Measurements from ENCODE around the gene MRAP.

The MRAP gene

DNA sequence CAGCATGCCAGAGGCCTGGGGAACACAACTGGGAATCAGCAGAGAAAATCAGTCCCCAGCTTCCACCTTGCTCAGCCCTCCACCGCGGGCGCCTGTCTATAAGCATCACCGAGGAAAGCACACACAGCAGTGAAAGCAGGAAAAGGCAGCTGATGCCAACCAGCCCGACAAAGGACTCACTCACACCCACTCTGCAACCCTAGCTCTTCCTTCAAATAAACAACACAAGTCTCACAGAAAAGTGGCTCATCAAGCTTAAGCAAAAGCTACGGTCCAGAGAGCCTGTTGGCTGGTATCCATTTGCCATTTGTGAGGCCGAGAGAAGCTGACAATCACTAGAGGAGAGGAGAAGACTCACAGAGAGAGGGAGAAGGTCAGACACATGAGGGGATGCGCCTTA lies 27.1 kb downstream of the MRAP start:
- no peak for DNase-seq

DNA sequence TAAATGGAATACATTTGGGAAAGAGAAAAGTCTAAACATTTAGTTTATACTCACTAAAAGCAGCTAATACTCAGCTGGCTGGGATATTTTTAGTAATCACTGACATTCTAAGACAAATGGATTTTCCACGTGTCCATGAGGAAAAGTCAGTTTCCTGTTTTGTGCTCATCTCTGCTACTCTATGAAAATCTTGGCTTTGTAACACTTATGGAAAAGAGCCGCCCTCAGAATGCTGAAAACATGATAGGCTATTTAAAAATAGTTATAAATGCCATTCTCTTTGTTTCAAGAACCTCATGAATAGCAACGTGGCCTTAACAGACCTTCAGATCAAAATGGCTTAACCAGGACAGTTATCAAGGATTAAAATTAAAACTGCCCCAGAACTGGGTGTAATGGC lies 29.9 kb downstream of the MRAP start:
- no peak for DNase-seq

DNA sequence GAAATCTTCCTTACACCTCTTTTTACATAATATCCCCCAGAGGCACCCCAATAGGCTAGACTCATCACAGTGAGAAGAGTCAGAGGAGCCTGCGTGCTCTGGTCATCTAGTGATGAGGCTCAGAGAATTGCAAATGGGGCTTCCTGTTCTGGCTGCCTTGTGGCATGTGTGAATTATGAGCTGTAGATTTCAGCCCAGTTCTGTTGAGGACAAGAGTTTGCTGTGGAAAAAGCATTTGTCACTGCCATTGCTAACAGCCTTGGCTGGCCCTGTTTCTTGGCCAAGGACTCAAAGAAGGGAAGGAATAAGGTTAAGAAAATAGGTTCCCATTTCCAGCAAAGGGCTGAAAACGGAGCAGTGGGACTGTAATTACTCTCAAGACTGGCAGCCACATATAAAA lies 30.7 kb downstream of the MRAP start:
- no peak for DNase-seq

DNA sequence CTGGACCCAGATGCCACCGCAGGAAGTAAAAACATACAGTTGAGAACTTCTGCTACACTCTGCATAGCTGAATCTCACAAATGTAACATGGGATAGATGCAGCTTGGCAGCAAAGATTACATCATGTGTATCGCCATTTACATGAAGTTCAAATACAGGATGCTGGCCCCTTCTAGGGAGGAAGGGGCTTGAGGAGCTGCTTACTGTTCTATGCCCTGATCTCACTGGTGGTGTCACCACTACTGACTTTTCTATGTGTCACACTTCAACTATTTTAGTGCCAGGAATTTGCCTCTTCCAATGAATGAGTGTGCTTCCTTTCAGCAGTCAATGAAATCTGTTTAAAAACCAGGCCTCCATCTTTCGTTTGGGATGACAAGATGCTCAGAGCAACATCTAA lies 31.1 kb downstream of the MRAP start:
- DNase-seq: no peak

DNA sequence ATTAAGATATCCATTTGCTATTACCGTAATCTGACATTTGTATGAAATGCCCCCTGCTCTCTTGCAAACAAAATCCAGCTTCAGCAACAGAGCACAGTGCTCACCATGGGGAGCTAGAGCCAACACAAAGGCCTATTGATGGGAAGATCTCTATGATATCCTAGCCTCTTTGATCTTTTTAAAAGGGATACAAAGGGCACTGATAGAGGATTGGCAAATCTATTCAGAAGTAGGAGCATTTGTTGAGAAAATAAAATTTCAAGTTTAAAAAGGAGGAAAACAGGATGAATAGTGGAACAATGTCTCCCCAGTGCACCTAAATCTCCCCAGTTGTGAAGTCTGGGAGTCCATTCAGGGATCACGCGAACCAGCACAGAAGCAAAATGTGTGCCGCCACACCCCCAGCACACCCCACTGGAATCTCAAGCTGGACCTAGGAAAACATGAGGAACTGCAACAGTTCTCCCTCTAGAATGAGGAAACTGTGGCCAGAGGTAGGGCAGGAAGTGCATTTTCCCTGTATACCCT lies 32.2 kb downstream of the MRAP start:
- DNase-seq: no peak

DNA sequence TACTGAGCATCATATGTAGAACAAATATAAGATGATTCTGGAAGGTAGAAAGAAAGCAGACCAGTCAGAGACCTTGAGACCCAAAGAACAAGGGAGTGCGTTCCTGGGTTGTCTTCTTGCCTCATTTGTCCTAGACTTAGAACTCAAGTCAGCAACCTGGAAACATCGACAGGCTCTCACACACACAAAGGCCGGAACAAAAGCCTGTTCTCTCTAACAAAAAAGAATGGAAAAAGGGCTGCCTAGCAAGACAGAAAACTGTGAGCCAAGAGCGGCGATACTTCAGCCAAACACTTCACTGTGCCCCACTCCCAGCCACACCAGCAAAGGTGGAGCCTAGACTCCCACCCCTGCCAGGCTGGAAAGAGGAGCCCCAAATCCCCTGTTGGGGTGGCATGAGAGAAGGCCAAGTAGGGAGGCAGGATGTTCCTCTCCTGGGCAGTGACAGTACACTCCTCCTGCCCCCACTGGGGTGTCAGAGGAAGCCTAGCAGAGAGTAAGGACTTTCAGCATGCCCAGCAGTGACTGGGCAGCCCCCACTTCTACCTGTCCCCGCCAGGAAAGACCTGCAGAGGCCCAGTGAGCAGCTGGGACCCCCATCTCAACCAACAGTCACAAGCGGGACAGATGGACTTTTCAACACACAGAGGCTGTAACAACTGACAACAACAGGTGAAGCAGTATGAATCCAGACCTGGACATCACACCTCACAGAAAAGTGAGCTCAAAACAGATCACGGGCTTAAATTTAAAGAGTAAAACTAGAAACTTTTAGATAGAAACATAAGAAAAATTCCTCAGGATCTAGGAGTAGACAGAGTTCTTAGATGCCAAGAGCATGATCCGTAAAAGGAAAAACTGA lies 33.0 kb downstream of the MRAP start:
- no peak for DNase-seq

DNA sequence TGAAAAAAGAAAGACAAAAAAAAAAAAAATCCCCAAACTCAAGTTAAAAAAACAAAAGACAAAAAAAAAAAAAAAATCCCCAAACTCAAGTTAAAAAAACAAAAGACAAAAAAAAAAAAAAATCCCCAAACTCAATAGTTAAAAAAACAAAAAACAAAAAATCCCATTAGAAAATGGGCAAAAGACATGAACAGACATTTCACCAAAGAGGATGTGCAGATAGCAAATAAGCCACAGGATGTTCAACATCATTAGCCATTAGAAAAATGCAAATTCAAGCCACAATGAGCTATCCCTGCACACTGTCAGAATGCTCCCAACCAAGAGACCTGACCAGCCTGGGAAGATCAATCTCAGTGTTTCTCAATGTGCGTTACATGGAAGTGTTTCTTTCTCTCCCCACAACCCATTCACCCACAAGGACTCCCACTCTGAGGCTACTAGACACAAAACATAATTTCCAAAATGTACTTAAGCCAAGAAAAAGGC lies 33.9 kb downstream of the MRAP start:
- DNase-seq: no peak

DNA sequence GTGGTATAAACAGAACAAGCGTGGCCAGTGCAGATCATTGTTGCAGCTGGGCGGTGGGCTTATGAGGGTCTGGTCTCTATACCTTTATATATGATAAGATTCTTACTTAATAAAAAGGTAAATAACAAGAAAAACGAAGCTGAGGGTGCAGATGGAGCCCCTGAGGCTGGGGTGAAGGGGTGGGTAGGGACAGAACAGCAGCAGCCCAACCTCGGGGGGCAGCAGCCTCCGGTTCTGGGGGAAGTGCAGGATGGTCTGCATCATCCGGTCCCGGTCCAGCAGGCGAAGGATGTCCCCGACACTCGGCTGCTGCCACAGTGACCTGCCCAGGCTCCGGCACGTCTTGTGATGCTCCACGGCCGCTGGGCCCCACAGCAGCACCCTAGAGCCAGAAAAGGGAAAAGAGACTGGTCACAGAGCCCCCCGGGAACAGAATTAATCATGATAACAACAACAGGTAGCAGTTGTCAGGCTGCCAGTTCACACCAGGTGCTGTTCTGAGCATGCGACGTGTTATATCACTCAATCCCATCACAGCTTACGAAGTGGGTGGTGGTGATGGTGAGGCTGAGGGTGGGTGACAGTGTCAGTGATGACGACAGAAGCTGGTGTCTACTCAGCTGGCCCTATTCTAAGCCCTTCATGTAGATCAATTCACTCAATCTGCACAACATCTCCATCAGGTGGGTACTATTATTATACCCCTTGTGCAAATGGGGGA lies 35.5 kb downstream of the MRAP start:
- DNase-seq: no peak

DNA sequence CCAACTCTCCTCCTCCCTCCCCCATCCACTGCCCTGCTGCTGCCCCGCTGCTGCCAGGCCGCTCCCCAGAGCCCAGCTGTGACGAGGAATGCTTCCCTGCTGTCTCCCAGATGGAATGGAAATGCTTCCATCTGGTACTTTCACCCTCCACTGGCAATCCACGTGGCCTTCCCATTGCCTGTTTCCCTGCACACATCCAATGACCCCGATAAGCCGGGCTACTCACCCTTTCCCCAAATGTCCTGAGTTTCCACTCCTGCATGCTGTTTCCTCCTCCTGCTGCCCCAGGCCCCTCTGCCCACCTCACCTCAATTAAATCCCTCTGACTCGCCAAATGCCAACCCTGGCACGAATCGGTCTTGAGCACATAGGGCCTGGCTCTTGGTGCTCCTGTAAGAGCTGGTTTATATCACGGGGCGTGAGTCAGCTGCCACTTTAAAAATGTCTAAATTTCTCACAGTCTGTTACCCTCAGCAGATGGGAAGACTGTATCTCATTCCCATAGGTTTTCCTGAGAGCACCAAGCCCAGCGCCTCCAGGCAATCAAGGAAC lies 36.4 kb downstream of the MRAP start:
- no peak for DNase-seq

DNA sequence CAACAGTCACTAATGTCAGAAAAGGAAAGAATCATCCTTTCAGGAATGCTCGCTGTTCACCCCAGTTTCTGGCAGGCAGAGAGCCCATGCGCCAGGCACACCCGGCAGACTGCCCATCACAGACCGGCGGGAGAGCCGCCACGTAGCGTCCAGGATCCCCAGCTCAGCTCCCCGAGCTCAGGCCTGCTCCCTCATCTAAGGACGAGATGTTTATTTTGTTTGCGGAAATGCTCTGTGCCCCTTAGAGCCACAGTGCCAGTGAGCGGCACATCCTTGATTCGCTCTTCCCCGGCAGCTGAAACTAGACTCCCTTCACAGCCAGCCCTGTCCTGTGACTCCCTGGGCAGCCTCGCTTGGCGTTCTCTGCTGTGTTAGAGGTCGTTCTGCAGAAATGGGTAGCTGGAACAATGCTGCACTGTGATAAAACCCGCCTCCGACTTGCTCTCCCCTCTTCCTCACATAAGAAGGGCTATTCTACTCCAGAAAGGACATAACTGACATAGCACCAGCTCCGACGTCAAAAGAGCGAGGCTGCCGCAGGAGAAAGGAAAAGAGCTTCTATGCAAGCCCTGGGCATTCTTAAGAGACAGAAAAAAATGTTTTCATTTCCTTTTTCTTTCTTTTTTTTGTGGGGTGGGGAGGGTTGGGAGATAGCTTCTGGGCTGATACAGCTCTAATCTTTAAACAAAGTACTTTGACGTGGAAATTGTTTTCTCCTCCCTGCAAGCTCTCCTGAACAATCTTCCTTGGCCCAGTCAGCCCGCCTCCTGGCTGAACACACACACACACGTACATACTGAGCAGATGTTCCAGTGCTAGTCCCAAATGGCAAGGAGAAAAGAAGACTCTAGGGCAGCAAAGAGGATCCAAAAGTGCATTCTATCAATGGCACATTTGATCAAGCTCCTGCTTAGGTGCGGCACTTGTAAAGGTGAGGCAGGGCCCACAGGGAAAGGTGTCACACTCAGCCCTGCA lies 37.2 kb downstream of the MRAP start:
- DNase-seq: no peak

DNA sequence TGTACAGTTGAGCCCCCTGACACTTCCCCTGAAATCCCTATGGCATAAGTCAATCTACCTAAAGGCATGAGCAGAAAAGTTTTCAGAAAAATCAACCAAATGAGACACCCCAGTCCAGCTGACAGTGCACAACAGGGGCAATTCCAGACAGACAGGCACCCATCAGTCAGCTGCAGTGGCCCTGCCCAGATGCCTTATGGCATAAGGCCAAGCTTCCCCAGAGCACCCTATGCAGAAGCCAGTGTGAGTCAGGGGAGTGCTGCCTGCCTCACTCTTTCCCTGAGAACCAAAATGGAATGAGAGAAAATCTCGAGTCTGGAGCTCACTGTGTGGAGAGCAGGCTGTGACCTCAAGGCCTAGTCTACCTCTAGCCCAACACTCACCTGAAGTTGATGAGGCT lies 38.1 kb downstream of the MRAP start:
- no peak for DNase-seq

DNA sequence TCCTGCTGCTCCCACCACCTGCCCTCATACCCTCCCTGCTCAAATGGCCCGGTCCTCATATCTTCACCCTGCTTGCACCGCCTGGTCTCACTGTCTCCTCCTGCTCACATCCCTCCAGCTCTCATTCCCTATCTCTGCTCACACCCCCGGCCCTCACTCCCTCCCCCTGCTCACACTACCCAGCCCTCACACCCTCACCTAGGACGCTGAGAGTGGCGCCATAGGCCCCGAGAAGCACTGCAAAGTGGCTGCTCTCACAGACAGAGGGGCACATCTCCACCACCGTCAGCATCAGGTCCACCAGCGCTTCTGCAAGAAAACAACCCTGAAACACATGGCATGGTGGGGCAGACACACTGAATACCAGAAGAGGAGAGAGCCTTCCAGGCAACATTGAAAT lies 38.6 kb downstream of the MRAP start:
- no peak for DNase-seq

DNA sequence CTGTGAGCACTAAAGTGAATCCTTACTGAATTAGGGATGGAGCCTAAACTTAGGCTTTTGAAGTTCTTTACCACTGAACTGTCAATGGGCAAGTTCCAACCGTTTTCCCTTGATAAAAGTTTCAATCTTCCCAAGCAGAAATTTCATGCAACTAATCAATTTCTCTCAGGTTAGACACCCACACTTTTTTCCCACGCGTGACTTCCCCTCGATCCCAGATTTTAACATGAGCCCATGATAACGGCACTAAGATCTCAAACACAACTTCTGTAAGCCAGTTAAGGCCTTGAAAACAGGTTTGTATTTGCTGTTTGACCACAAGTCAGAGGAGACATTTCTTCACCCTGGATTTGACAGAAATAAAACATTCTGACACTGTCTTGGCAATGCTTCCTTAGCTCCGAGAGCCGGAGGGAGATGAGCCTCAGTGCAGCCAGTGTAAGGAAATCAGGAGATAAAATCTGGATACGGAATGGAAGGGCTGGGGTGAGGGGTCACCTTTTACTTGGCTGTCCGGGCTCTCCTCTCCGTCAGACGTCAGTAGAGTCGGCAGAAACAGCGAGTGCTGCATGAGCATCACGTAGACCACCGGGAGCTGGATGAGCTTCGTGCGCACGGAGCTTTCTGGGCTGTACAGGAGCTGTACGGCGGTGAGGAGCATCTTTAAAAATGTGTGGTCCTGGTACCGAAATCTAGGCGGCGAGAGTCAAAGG lies 39.7 kb downstream of the MRAP start:
- DNase-seq: no peak

DNA sequence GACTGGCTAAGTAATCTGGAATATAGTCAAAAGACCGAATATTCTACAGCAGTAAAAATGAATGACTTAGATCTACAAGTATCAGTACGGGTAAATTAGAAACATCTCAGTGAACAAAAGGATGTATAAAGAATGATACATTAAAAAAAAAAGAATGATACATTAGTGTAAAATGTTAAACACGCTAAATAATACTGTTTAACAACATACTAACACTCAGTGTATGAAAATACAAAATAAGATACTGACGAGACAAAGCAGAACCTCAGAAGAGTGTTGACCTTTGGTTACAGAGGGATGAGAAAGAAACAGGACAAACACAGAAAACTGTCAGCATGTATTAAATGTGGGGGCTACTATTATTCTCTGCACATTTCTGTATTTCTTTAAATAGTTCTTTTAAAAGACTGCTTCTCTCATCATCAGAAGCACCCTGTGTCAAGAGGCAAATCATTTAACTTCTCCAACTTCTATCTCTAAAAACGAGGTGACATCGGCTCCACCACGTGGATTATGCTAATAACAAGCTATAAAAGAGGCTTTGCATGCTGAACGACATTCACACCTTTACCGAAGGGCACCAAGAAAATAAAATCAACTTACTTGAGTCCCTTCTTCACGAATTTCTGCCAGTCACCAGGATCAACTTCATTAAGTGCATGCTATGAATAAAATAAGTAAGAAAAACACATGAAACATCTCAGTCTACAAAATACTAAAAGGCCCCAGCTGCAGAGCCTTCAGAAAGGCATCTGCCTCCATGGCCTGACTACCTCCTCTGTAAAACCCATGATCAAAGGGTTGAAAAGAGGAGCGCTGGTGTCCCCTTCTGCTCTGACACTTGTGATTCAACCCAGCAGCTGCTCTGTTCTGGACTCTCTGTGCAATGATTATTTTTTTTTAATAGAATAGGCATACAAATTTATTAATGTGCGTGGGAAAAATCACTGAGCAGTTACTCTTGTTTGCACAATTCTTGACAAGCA lies 42.5 kb downstream of the MRAP start:
- no peak for DNase-seq

DNA sequence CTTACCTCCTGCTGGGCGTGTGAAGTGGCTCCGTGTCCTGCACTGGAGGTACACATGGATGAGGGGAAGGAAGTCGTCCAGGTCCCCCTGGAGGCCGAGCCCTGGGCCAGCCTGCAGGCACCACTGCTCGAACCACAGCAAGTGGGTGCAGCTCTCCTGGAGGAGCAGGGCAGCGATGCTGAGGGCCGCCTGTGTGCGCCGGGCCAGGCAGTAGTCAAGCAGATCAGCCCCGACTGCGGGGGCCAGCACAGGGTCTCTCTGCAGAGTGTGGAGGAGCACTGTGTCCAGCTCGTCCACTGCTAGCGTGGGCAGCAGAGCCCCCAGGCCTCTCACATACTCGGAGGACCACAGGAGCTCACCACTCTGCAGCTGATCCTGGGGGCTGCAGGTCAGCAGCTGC lies 48.3 kb downstream of the MRAP start:
- DNase-seq: no peak

DNA sequence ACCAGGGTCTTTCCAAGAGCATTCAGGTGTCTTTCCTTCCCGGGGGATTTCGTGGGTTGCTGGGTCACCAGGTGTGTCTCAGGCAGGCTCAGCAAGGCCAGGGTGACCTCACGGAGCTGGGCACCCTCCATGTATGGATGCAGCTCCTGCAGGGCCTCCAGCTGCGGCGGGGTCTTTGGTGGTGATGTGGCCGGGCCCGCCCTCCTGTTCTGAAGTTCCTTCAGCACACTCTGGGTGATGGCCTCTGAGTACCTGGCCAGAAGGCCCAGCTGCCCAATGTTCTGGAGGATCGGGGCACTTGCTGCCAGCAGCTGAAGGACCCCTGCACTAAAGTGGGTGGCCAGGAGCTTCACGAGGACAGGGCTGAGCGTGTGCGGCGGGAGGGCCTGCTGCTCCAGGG lies 48.7 kb downstream of the MRAP start:
- no peak for DNase-seq

DNA sequence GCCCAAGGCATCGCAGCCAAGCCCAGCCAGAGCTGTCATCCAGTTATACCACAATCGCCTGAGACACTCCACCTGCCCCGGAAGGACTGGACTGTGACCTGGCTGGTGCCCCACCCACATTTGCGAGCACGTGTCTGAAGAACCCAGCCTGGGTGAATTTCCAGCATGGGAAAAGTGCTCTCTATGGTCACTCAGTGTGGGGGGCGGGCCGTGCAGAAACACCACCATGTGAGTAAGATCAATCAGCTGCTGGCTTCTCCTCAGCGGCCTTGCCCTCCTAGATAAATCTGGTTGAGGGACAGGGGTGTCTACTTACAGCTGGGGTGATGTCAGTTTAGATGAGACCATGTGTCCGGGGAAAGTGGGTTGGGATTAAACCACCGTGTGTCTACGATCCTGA lies 49.3 kb downstream of the MRAP start:
- no peak for DNase-seq

DNA sequence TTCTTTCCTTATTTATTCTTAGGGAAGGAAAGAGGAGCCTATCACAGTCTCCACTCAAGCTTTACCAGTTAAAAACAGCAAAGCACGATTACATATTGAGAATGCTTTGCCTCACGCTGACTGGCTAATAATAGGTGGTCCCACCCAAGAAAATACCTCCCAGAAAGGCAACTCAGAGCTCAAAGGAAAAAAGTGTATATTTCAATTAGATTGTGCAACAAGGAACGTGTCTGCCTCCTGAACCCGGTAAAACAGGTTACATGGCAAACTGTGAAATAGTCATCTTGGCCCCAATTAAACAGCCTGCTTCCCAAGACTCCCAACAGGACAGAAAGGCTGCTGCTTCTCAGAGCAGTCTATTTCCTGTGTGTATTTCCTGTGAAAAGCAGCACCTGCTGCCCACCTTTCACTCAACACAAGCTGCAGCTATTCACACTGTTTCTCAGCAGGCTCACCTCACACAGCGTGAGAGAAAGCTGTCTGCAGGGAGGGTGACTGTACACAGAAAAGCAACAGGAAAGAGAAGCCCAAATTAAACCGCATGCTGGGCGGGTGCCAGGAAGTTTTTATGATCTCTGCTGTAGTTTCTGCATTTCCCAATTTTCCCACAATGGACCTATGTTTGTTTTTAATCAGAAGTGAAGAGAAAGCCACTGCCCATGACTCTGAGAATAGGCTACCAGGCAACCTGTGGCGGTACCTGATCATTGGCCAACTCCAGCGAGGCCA lies 50.1 kb downstream of the MRAP start:
- DNase-seq: no peak

DNA sequence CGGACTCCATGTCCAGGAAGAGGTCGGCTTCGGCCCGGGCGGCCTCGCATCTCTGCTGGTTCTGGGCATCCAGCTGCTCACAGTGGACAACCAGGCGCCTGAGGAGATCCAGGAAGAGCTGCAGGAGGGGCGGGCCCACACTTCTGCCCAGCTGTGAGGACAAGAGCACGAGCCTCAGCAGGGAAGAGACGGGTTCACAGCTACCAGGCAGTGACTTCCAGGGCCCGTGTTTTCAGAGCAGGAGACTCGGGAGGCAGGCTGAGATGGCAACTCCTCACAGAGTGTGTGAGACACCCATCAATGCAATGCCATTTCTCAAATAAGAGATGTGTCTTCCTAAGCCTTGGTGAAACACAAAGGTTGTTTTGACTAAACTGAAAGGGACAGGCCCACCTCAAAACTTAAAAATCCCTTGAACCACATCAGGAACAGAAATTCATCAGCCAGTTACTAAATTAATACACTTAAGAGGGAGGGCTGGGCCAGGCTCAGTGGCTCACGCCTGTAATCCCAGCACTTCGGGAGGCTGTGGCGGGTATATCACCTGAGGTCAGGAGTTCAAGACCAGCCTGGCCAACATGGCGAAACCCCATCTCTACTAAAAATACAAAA lies 50.8 kb downstream of the MRAP start:
- no peak for DNase-seq

Data from GOT3 (cell line).